ENCODE data around the gene DLX6.
A peak's percentile ranks its signal among the peaks of the same experiment; 100 is the strongest.

Gene DLX6

DNA sequence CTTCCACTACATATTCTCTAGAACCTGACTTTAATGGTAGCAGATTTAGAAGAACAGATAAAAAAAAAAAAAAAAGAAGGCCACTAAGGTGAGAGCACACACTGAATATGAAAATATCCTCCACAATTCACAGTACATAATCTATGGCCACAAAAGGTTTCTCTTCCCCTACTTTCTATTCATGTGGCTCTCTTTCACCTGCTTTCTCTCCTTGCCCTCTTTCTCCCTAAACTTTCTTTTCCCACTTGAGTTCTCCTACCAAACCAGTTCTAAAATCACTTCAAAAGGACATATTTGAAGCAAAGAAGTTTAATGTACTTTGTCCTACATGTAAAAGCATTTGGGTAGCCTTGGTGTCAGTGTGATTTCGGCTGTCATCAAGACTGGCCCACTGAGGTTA, 18.5 kb upstream of the DLX6 start:
- Histone ChIP-seq H3K9me3 (ENCODE audit: control insufficient read depth in 1 of 2, low read length in 2 of 2) (no peaks in the 10 kb centered on the region), H3K36me3 (ENCODE audit: control insufficient read depth in 1 of 2, insufficient read depth in 2 of 2, low read length in 2 of 2) (no peaks in the 10 kb centered on the region), H3K27ac (ENCODE audit: low read length) (no peak overlapping the region), H3K4me1 (ENCODE audit: control insufficient read depth in 1 of 2, insufficient read depth in 2 of 2, low read length in 2 of 2) (peaks cover 0 to 2% of the 10 kb centered on the region in 2 donors), H3K4me3 (ENCODE audit: low read depth in 1 of 2, low read length in 2 of 2) (no peak overlapping the region), H3K27me3 (ENCODE audit: low read depth, low read length) (peaks cover 35% of the 10 kb centered on the region)

DNA sequence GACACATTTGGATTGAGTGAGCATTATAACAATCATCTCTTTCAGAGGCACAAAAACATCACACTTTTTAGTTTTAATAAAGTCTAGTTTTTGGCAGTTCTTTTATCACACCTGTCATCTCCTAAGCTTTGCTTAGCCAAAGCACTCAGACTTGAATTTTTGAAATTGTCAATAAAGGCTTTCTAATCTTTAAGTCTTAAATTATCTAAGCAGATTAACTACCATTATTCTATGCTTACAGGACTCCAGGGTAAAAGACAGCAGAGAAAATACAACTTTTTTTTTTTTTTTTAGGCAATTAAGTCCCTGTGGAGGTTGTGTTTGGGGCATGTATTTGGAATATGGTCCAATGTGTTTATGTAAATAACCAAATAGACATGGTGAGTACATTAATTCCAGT, 17.6 kb upstream of the DLX6 start:
- Histone ChIP-seq H3K4me3 (ENCODE audit: low read depth in 1 of 2, low read length in 2 of 2) (no peak overlapping the region), H3K27ac (ENCODE audit: low read length) (no peak overlapping the region), H3K36me3 (ENCODE audit: control insufficient read depth in 1 of 2, insufficient read depth in 2 of 2, low read length in 2 of 2) (no peaks in the 10 kb centered on the region), H3K9me3 (ENCODE audit: control insufficient read depth in 1 of 2, low read length in 2 of 2) (no peaks in the 10 kb centered on the region), H3K27me3 (ENCODE audit: low read depth, low read length) (peaks cover 43% of the 10 kb centered on the region), H3K4me1 (ENCODE audit: control insufficient read depth in 1 of 2, insufficient read depth in 2 of 2, low read length in 2 of 2) (peaks cover 0 to 10% of the 10 kb centered on the region in 2 donors)

DNA sequence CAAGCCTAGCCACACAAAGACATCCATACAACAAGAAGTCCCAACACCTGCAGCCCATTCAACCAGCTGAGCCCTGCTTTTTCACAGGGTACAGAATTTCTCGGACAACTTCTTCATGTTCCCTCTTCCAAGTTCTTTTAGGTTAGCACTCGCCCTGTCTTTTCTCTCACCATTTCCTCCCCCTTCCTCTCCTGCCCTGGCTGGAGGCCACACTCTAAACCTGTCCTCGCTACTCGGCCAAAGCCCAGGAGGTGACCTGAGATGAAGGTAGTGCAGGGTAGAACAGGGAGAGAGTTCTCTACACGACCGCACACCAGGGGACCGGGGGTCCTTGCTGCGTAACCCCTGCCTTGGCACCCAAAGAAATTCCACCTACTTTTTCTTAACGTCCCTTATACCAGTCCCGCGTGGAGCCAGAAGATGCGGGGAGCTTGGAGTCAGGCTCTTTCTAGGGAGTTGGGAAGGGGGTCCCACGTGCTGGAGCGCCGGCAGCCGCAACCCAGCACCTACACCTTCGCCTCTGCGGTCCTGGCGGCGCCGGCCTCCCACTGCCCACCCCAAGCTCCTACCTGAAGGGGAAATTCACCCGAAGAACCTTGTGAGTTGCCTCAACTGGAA, 16.0 kb upstream of the DLX6 start:
- H3K36me3 ChIP-seq (ENCODE audit: control insufficient read depth in 1 of 2, insufficient read depth in 2 of 2, low read length in 2 of 2) = no peaks in the 10 kb centered on the region
- H3K4me3 ChIP-seq (ENCODE audit: low read depth in 1 of 2, low read length in 2 of 2) = peak overlapping the region in 1 of 2 donors; percentile 8
- peaks cover 0 to 11% of the 10 kb centered on the region in 2 donors for H3K4me1 ChIP-seq (ENCODE audit: control insufficient read depth in 1 of 2, insufficient read depth in 2 of 2, low read length in 2 of 2)
- H3K27ac ChIP-seq (ENCODE audit: low read length) = no peak overlapping the region
- peaks cover 60% of the 10 kb centered on the region for H3K27me3 ChIP-seq (ENCODE audit: low read depth, low read length)
- H3K9me3 ChIP-seq (ENCODE audit: control insufficient read depth in 1 of 2, low read length in 2 of 2) = no peaks in the 10 kb centered on the region

DNA sequence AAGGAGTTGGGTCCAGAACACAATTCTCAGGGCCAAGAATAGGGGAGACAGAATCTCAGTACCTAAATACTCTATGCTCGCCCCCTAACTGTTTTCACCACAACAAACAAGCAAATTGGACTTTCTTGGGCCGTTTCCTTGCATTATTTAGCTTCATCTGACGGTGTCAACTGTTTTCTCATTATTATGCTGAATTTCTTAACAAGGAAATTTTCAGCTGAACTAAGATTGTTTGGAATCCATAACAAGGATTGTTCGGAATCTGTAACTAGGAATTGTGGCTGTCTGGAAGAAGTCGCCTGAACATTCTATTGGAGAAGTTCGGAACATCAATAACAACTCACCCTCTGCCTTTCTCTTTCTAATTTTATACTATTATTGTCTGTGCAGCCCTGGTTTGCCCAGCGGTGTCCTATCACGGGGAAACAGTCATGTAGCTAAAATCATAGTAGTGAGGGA, 15.5 kb upstream of the DLX6 start:
- Histone ChIP-seq H3K4me3 (ENCODE audit: low read depth in 1 of 2, low read length in 2 of 2) (no peak overlapping the region), H3K36me3 (ENCODE audit: control insufficient read depth in 1 of 2, insufficient read depth in 2 of 2, low read length in 2 of 2) (no peaks in the 10 kb centered on the region), H3K9me3 (ENCODE audit: control insufficient read depth in 1 of 2, low read length in 2 of 2) (no peaks in the 10 kb centered on the region), H3K27me3 (ENCODE audit: low read depth, low read length) (peaks cover 63% of the 10 kb centered on the region), H3K4me1 (ENCODE audit: control insufficient read depth in 1 of 2, insufficient read depth in 2 of 2, low read length in 2 of 2) (peaks cover 0 to 11% of the 10 kb centered on the region in 2 donors), H3K27ac (ENCODE audit: low read length) (no peak overlapping the region)

DNA sequence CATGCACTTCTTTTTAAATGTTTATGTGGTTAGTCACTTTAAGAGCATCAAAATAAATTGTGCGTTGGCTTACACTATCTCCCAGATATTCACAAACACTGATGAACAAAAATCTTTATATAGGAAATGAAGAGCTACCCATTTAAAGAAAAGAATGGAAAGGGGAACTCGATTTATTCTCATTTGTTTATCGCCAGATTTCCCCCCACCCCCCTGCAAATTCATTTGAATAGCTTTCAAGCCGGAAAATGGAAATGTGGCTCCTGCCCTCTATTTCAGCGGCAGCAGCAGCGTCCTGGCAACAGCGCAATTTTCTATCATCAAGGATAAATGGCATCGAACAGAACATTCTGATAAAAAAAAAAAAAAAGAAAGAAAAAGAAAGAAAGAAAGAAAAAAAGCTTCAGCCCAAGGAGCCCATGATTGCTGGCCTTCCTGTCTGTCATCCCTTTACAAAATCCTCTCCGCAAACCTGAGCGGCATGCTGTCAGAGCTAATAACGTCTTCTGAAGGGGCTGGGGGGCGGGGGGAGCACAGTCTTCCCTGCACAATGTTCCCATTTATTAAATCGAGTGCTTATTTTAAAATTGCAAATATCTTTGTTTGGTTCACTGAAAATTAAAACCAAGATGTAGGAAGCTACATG, 13.7 kb upstream of the DLX6 start:
- Histone ChIP-seq H3K27me3 (ENCODE audit: low read depth, low read length) (peaks cover 75% of the 10 kb centered on the region), H3K36me3 (ENCODE audit: control insufficient read depth in 1 of 2, insufficient read depth in 2 of 2, low read length in 2 of 2) (no peaks in the 10 kb centered on the region), H3K4me1 (ENCODE audit: control insufficient read depth in 1 of 2, insufficient read depth in 2 of 2, low read length in 2 of 2) (peaks cover 0 to 11% of the 10 kb centered on the region in 2 donors), H3K9me3 (ENCODE audit: control insufficient read depth in 1 of 2, low read length in 2 of 2) (no peaks in the 10 kb centered on the region), H3K4me3 (ENCODE audit: low read depth in 1 of 2, low read length in 2 of 2) (no peak overlapping the region), H3K27ac (ENCODE audit: low read length) (no peak overlapping the region)

DNA sequence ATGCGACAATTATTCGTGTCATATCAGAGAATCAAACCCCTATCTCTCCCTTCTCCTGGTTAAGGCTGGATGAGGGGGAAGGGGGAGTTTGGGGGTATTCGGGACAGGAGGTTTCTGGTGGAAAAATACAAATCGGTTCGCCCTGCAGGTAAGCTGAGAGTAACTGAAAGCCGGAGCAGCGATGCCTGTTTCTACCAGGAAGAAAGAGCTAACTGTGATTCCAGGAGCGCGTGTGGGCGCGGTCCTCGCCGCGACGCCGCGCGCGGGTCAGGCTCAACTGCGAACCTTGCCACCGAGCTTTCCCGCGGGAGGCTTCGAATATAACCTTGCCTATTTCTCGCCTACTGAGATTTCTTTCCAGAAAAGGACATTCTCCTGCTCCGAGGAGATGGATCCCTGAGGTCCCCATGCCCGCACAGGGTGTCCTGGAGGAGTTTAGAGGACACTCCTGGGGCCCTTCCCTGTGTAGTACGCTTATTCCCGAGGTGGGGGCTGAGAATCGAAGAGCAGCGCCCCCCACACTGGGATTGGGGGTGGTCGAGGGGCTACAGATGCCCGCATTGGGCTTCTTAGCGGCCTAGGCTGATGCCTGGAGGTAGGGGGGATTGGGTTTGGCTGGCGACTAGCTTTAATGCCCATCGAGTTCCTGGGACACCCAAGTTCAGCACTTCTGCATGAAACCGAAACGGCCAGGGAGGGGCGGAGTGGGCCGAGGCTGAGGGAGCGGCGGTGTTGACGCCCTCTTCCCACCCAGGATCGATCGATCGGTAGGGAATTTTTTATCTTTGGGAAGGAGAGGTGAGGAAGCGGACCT, 13.0 kb upstream of the DLX6 start:
- Histone ChIP-seq H3K27me3 (ENCODE audit: low read depth, low read length) (peaks cover 82% of the 10 kb centered on the region), H3K27ac (ENCODE audit: low read length) (no peak overlapping the region), H3K36me3 (ENCODE audit: control insufficient read depth in 1 of 2, insufficient read depth in 2 of 2, low read length in 2 of 2) (no peaks in the 10 kb centered on the region), H3K4me1 (ENCODE audit: control insufficient read depth in 1 of 2, insufficient read depth in 2 of 2, low read length in 2 of 2) (peaks cover 0 to 11% of the 10 kb centered on the region in 2 donors), H3K9me3 (ENCODE audit: control insufficient read depth in 1 of 2, low read length in 2 of 2) (no peaks in the 10 kb centered on the region), H3K4me3 (ENCODE audit: low read depth in 1 of 2, low read length in 2 of 2) (peak overlapping the region in 1 of 2 donors; percentile 4)

DNA sequence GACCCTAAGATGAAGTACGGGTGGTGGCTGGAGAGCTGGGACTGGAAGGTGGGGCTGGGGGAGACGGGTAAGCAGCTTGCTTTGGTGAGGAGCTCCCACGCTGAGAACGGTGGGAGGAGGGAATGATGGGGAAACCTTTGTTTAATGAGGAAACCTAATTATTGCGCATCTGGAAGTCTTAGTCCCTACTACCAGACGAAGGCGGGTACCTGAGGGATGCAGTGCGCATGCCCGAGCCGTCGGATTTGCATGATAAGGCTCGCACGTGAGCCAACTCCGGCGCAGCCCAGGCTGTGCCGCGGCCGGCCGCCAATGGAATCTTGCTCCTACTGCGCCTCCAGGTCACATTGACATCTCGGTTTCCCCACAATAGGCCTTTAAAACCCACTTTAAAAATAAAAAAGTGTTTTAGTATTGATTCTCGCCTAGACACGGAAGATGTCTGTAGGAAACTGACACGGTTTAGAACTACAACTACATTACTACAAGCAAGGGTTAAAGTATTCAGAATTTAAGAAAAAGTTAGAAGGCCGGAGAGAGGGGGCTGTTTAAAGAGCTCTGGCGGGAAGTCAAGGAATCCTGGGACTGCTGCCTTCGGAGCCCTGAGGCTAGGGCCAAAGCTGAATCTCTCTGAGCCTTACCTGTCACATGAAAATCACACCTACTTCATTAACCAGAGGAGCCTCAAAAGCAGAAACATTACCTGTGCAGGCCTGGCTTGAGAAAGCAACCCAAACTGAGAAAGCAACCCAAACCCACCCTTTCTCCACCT, 12.1 kb upstream of the DLX6 start:
- no peak overlapping the region for H3K27ac ChIP-seq (ENCODE audit: low read length)
- H3K4me1 ChIP-seq (ENCODE audit: control insufficient read depth in 1 of 2, insufficient read depth in 2 of 2, low read length in 2 of 2) = peaks cover 0 to 11% of the 10 kb centered on the region in 2 donors
- peak overlapping the region in 1 of 2 donors; percentile 4 for H3K4me3 ChIP-seq (ENCODE audit: low read depth in 1 of 2, low read length in 2 of 2)
- H3K36me3 ChIP-seq (ENCODE audit: control insufficient read depth in 1 of 2, insufficient read depth in 2 of 2, low read length in 2 of 2) = no peaks in the 10 kb centered on the region
- H3K27me3 ChIP-seq (ENCODE audit: low read depth, low read length) = peaks cover 85% of the 10 kb centered on the region
- H3K9me3 ChIP-seq (ENCODE audit: control insufficient read depth in 1 of 2, low read length in 2 of 2) = no peaks in the 10 kb centered on the region

DNA sequence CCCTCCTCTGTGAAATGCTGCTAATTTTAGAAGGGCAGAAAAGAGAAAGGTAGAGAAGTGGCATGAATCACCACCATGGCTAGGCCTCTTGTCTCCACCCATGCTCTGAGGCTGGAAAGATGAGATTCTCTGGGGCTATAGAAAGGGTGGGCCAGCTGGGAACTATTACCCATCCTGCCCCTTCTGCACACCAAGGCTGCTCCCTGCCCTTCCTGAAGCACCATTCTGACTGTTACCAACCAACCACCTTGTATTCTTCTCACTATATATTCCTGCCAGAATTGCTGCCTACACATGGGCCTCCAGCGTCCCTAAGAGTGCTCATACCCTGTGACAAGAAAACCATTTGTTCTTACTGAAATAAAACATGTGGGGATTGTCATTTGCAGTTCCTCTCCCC, 11.4 kb upstream of the DLX6 start:
- Histone ChIP-seq H3K27ac (ENCODE audit: low read length) (no peak overlapping the region), H3K36me3 (ENCODE audit: control insufficient read depth in 1 of 2, insufficient read depth in 2 of 2, low read length in 2 of 2) (no peaks in the 10 kb centered on the region), H3K9me3 (ENCODE audit: control insufficient read depth in 1 of 2, low read length in 2 of 2) (no peaks in the 10 kb centered on the region), H3K27me3 (ENCODE audit: low read depth, low read length) (peaks cover 88% of the 10 kb centered on the region), H3K4me3 (ENCODE audit: low read depth in 1 of 2, low read length in 2 of 2) (no peak overlapping the region), H3K4me1 (ENCODE audit: control insufficient read depth in 1 of 2, insufficient read depth in 2 of 2, low read length in 2 of 2) (peaks cover 0 to 11% of the 10 kb centered on the region in 2 donors)

DNA sequence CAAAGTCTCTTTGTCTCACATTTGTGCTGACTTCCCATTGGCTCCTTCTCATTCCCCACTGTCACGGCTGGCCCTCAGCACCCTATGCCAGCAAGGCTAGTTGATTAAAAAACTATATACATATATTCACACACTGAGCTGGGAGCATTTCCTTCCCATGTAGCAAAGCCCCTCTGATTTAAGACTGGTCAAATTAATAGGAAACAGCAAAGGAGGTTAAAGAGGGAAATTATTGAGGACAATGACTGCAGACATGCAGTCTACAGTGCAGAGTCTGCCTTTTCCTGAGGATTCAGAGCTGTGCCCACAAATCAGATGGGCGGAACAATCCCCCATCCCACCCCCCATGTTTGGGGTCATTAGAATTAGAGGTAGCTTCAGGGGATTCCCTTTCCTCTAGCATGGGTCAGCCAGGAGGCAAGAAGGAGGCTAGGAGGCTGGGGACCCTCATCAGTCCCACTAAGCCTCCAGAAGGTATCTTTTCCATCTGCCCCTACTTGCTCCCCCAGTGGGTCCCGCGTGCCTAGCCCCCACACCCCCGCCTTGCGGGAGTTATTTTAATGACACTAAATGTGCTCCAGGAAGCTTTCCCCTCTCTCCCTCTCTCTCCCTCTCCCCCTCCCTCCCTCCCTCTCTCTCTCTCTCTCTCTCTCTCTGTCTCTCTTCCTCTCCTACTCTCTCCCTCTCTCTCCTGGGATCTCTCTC, 9.8 kb upstream of the DLX6 start:
- Histone ChIP-seq H3K36me3 (ENCODE audit: control insufficient read depth in 1 of 2, insufficient read depth in 2 of 2, low read length in 2 of 2) (no peaks in the 10 kb centered on the region), H3K4me3 (ENCODE audit: low read depth in 1 of 2, low read length in 2 of 2) (no peak overlapping the region), H3K9me3 (ENCODE audit: control insufficient read depth in 1 of 2, low read length in 2 of 2) (peaks cover 0 to 3% of the 10 kb centered on the region in 2 donors), H3K27me3 (ENCODE audit: low read depth, low read length) (peaks cover 88% of the 10 kb centered on the region), H3K4me1 (ENCODE audit: control insufficient read depth in 1 of 2, insufficient read depth in 2 of 2, low read length in 2 of 2) (peaks cover 0 to 11% of the 10 kb centered on the region in 2 donors), H3K27ac (ENCODE audit: low read length) (no peak overlapping the region)

DNA sequence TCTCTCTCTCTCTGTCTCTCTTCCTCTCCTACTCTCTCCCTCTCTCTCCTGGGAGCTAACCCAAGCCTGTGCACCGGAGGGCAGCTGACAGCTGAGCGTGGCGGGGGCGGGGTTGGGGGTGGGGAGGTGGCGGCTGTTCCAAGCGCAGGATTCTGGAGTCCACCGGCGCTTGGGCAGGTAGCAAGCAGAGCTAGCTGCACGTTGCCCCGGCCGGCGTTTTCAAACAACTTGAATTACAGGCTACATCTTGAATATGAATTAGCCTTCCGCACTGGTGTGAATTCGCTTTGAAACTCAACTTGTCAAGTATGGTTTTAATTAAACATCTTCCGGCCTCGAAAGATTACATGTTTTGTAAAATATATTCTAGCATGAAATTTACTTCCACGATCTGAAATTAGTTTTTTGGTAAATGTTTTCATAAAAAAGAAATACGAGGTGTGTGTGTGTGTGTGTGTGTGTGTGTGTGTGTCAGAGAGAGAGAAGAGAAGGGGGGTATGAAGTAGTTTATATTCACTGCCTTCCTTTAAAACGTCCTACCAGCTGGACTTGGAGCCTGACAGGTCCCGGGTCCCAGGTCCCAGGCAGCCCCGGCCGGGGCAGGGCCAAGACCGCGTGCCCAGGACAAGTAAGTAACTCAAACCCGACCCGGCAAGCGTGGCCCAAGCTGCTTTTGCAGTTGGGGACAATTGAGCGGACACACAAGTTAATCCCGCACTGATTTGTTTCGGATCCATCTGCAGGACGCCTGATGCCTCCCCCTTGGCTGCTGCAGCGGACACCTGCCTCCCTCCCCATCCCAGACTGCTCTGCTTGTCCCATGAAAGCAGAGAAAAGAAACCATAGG, 9.0 kb upstream of the DLX6 start:
- Histone ChIP-seq H3K36me3 (ENCODE audit: control insufficient read depth in 1 of 2, insufficient read depth in 2 of 2, low read length in 2 of 2) (no peaks in the 10 kb centered on the region), H3K27me3 (ENCODE audit: low read depth, low read length) (peaks cover 91% of the 10 kb centered on the region), H3K4me3 (ENCODE audit: low read depth in 1 of 2, low read length in 2 of 2) (no peak overlapping the region), H3K9me3 (ENCODE audit: control insufficient read depth in 1 of 2, low read length in 2 of 2) (peaks cover 0 to 3% of the 10 kb centered on the region in 2 donors), H3K4me1 (ENCODE audit: control insufficient read depth in 1 of 2, insufficient read depth in 2 of 2, low read length in 2 of 2) (peaks cover 0 to 11% of the 10 kb centered on the region in 2 donors), H3K27ac (ENCODE audit: low read length) (no peak overlapping the region)
